Stomach (tissue), 9 donors: ENCODE data around the gene CA6. TPM values are rescaled to one million over a fixed set of nuclear protein-coding genes. Genes with fewer than 3 reads are reported as not detected.

Experiments
- DNase-seq, 2 donors: peaks; one replicate each; pipeline versions ENCODE4 v3.0.0 to v3.0.0-alpha.2; 2013 to 2019
- H3K27ac ChIP-seq, 5 donors: fragments of 200-600 bp in 4 of 5; sonication (generic) in 4 of 5; one replicate each; pipeline ENCODE4 v1.5.1; 2013 to 2019; ENCODE audit warnings: mild to moderate bottlenecking in 1 of 5, moderate library complexity in 1 of 5
- H3K27me3 ChIP-seq, 3 donors: fragments of 200-600 bp; sonication (generic); one replicate each; pipeline ENCODE4 v1.5.1; 2017 to 2019; ENCODE audit warnings: mixed run types in 1 of 3
- H3K36me3 ChIP-seq, 4 donors: fragments of 200-600 bp; sonication (generic); 1 replicate in 3 of 4; 2 replicates in 1 of 4; pipeline ENCODE4 v1.5.1; 2016 to 2019
- H3K4me1 ChIP-seq, 4 donors: fragments of 200-600 bp; sonication (generic); one replicate each; pipeline ENCODE4 v1.5.1; 2016 to 2019
- H3K4me3 ChIP-seq, 4 donors: fragments of 200-600 bp; sonication (generic) in 3 of 4; one replicate each; pipeline ENCODE4 v1.5.1; 2016 to 2019; ENCODE audit warnings: mild to moderate bottlenecking in 1 of 4
- H3K9me3 ChIP-seq, 4 donors: fragments of 200-600 bp; sonication (generic); one replicate each; pipeline ENCODE4 v1.5.1; 2016 to 2019
- EP300 ChIP-seq: sonication (generic); formaldehyde crosslinking; IDR thresholded peaks from one replicate; pipeline ENCODE4 v1.6.1; 2017; ENCODE audit warnings: antibody characterized with exemption
- POLR2A ChIP-seq, 4 donors: fragments of 450-650 bp; IDR thresholded peaks; one replicate each; pipeline ENCODE4 v1.6.1; 2016; ENCODE audit warnings: antibody characterized with exemption in 4 of 4, control low read depth in 2 of 4, mild to moderate bottlenecking in 1 of 4, moderate library complexity in 1 of 4
- POLR2AphosphoS5 ChIP-seq, 3 donors: sonication (generic); formaldehyde crosslinking; IDR thresholded peaks; one replicate each; pipeline ENCODE4 v1.6.1; 2016; ENCODE audit warnings: antibody characterized with exemption in 3 of 3
- WGBS, 5 donors: extraction: QIAGEN DNeasy Blood & Tissue Kit in 3 of 5; methylation state at CpG; one replicate each; pipeline versions ENCODE4 v1.1.5 to v1.1.7; 2013 to 2018; 5-methylcytosine and 5-hydroxymethylcytosine counted together
- intact Hi-C: fragments of 100-400 bp; cut with DNase I; formaldehyde crosslinking; loops from one replicate; pipeline ENCODE4 v1.15.1; 2023; ENCODE audit warnings: low total_unique reads
- polyA plus RNA-seq, 3 donors: library from polyadenylated mRNA; stranded (reverse); fragments of 200-250 nt; gene quantifications; one replicate each; pipeline ENCODE4 v1.2.3, GENCODE V29; 2013
- total RNA-seq, 5 donors: library from RNA; depleted of rRNA; stranded (reverse); fragments of >200 nt; gene quantifications; one replicate each; pipeline versions ENCODE4 v1.1.0 to v1.2.3, GENCODE V29; 2014 to 2016
- TF ChIP-seq, protein P1 (sequence below), 7 experiments: fragments of 450-650 bp in 4 of 7; fragments of 200-600 bp in 3 of 7; sonication (generic) in 3 of 7; IDR thresholded peaks; one replicate each; pipeline ENCODE4 v1.5.1; 2016 to 2019; ENCODE audit warnings: antibody characterized with exemption in 7 of 7, control low read depth in 2 of 7, mild to moderate bottlenecking in 1 of 7
- donor health status: healthy with polysubstance abuse.
- donor health status: Bipolar disorder and iron deficiency.
- donor health status: healthy.

CA6 gene
- total and polyA plus RNA-seq, 8 donors = not detected

DNA sequence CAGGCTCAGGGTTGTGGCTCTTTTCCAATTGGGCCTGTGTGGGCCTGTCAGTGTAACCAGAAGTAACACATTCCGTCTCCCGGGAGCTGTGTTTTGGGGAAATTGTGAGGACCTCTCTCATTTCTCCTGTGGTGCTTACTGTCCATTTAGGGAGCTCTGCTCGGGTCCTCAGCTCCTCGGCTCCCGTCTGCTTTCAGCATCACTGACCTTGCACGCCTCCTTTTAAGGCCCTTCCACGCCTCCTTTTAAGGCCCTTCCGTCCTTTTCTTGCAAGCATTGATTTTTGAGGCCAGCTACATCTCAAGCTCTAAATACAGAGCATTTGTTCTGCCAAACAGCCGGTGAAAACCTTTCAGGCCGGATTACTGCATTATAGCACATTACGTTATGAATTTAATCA, 9.7 kb downstream of the CA6 start:
- no peaks in the 10 kb centered on the region for H3K4me1 ChIP-seq
- peak overlapping the region in 2 of 5 donors; percentile 25 to 64 for H3K27ac ChIP-seq
- TF ChIP-seq, protein P1, sequence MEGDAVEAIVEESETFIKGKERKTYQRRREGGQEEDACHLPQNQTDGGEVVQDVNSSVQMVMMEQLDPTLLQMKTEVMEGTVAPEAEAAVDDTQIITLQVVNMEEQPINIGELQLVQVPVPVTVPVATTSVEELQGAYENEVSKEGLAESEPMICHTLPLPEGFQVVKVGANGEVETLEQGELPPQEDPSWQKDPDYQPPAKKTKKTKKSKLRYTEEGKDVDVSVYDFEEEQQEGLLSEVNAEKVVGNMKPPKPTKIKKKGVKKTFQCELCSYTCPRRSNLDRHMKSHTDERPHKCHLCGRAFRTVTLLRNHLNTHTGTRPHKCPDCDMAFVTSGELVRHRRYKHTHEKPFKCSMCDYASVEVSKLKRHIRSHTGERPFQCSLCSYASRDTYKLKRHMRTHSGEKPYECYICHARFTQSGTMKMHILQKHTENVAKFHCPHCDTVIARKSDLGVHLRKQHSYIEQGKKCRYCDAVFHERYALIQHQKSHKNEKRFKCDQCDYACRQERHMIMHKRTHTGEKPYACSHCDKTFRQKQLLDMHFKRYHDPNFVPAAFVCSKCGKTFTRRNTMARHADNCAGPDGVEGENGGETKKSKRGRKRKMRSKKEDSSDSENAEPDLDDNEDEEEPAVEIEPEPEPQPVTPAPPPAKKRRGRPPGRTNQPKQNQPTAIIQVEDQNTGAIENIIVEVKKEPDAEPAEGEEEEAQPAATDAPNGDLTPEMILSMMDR (IDR thresholded peaks at IDR 0.05) = no peak
- TF ChIP-seq POLR2A (IDR thresholded peaks at IDR 0.05) (no peak), POLR2AphosphoS5 (IDR thresholded peaks at IDR 0.05) (no peak)
- no peak overlapping the region for H3K4me3 ChIP-seq
- no peaks in the 10 kb centered on the region for H3K27me3 ChIP-seq
- H3K36me3 ChIP-seq = no peaks in the 10 kb centered on the region
- 75 to 86% (median 79%) methylated on average over 11 of the region's 11 CpGs for WGBS, 5 donors
- H3K9me3 ChIP-seq = no peaks in the 10 kb centered on the region
- no peak for DNase-seq
- intact Hi-C loops = no loop called here

DNA sequence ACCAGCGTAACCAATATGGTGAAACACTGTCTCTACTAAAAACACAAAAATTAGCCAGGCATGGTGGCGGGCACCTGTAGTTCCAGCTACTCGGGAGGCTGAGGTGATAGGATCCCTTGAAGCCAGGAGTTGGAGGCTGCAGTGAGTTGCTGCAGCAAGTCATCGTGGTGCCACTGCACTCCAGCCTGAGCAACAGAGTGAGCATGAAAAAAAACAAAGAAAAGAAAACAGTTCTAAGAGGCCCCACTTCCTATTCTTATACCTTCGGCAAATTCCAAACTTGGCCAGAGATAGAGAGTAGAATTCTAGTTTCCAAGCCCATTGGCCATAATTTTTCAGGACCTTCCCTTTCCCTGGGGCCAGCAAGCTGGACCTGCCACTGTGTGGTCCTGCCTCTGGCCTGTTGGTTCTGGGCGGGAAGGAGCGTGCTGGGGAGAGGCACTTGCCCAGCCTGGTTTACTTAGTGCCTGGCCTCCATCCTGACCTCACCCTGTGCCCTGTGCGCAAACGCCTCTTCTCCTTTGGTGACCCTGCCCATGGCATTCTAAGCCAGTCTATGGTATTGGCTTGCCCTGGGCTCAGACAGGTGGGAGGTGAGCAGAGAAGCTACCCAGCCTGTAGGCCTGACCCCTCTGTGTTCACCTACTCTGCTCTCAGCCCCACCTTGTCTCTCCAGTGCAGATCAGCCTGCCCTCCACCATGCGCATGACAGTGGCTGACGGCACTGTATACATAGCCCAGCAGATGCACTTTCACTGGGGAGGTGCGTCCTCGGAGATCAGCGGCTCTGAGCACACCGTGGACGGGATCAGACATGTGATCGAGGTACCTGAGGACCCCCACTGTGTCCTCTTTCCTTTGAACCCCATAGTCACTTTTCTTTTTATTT, 11.0 kb downstream of the CA6 start:
- Histone ChIP-seq H3K27ac (no peak overlapping the region), H3K27me3 (no peaks in the 10 kb centered on the region), H3K4me1 (no peaks in the 10 kb centered on the region), H3K4me3 (no peak overlapping the region), H3K9me3 (no peaks in the 10 kb centered on the region), H3K36me3 (no peaks in the 10 kb centered on the region)
- WGBS, 5 donors = 82 to 87% (median 84%) methylated on average over 15 to 17 of the region's 17 CpGs
- no peak for DNase-seq
- intact Hi-C loops = no loop called here
- TF ChIP-seq EP300 = no peak
- TF ChIP-seq, protein P1 (IDR thresholded peaks at IDR 0.05) = no peak
- no peak for TF ChIP-seq POLR2A (IDR thresholded peaks at IDR 0.05)
- TF ChIP-seq POLR2AphosphoS5 (IDR thresholded peaks at IDR 0.05) = no peak

DNA sequence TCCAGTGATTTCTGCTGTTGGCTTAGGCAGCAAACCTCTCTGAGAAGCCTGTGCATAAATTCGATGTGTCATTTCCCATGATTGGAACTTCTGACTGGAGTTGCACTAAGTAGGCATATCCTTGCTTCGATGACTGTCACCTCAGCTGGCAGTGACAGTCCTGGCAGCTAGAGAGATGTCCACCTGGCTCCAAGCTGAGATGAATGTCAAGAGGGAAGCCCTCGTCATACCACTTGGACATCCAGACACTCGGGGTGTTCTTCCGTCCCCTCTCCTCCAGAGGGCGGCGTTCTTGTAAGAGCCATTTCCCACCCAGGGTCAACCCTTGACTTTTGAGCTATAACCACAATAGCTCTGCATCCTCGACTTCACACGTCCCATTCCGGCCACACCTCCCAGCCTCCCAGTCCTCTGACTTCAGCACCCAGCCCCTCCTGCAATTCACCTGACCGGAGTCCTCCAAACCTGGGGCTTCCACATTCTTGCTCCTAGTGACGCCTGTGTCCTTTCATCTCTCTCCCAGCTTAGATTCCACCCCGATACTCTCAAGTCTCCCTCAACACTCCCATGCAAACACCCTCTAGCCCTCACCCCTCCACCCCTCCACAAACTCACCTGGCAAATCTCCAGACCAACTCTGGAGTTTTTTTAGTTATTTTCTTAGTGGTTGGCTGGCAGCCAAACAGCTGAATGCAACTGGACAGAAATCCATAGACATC, 17.3 kb downstream of the CA6 start:
- Histone ChIP-seq H3K27ac (no peak overlapping the region), H3K4me1 (no peaks in the 10 kb centered on the region), H3K4me3 (no peak overlapping the region), H3K36me3 (no peaks in the 10 kb centered on the region), H3K27me3 (no peaks in the 10 kb centered on the region), H3K9me3 (no peaks in the 10 kb centered on the region)
- intact Hi-C loops = no loop called here
- DNase-seq = peak; percentile 43 to 68
- TF ChIP-seq, protein P1 (IDR thresholded peaks at IDR 0.05) = peak in 1 of 7 experiments; percentile 8
- no peak for TF ChIP-seq POLR2A (IDR thresholded peaks at IDR 0.05)
- 27 to 41% (median 36%) methylated on average over 13 of the region's 13 CpGs for WGBS, 5 donors

DNA sequence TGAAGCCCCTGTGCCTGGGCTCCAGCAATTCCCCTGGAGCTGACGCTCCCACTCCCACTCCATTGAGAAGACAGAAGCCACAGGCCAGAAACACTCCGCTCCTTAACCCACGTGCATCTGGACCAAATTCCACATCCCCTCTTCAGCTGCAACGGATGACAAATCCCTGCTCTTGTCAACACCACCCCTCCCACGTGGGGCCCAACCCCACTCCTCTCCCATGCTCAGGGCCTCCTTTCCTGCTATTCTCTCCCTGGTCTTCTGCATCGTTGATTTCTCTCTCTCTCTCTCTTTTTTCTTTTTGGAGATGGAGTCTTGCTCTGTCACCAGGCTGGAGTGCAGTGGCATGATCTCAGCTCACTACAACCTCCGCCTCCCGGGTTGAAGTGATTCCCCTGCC, 18.3 kb downstream of the CA6 start:
- TF ChIP-seq, protein P1 (IDR thresholded peaks at IDR 0.05) = no peak
- TF ChIP-seq POLR2A (IDR thresholded peaks at IDR 0.05) (no peak), POLR2AphosphoS5 (IDR thresholded peaks at IDR 0.05) (no peak), EP300 (no peak)
- H3K9me3 ChIP-seq = no peaks in the 10 kb centered on the region
- no peak overlapping the region for H3K4me3 ChIP-seq
- no peaks in the 10 kb centered on the region for H3K36me3 ChIP-seq
- no peaks in the 10 kb centered on the region for H3K27me3 ChIP-seq
- WGBS, 5 donors = 56 to 74% (median 69%) methylated on average over 8 of the region's 8 CpGs
- intact Hi-C loops = no loop called here
- H3K4me1 ChIP-seq = no peaks in the 10 kb centered on the region
- no peak overlapping the region for H3K27ac ChIP-seq
- no peak for DNase-seq
